GM23338 (cell line): ENCODE data around the gene C12orf42. TPM values are rescaled to one million over a fixed set of nuclear protein-coding genes. Genes with fewer than 3 reads are reported as not detected.
A peak's percentile ranks its signal among the peaks of the same experiment; 100 is the strongest.

Experiments
- ATAC-seq: fragments of 200-7000 bp; cut with Tn5 transposase; 3 replicates; pipeline ENCODE4 v1.9.1; 2020
- DNase-seq: peaks from one replicate; pipeline ENCODE4 v3.0.0-alpha.2; 2015; ENCODE audit warnings: low spot score
- H2AFZ ChIP-seq: fragments of 200-600 bp; sonication (generic); 2 replicates; pipeline ENCODE4 v1.8.0; 2016; ENCODE audit warnings: antibody characterized with exemption, mild to moderate bottlenecking, moderate library complexity
- H3F3A ChIP-seq: fragments of 200-600 bp; sonication (generic); replicated peaks from 2 replicates; pipeline ENCODE4 v1.8.0; 2017; ENCODE audit warnings: antibody characterized with exemption, mixed run types, low read depth
- H3K27ac ChIP-seq: fragments of 200-600 bp; sonication (generic); 2 replicates; pipeline ENCODE4 v1.6.1; 2016; ENCODE audit warnings: low read depth
- H3K27me3 ChIP-seq: fragments of 200-600 bp; sonication (generic); 2 replicates; pipeline ENCODE4 v1.8.0; 2016; ENCODE audit warnings: mild to moderate bottlenecking, mixed run types, moderate library complexity; ENCODE audit not compliant: insufficient read depth
- H3K36me3 ChIP-seq: fragments of 200-600 bp; sonication (generic); 2 replicates; pipeline ENCODE4 v1.8.0; 2016; ENCODE audit warnings: mild to moderate bottlenecking; ENCODE audit not compliant: insufficient read depth
- H3K4me1 ChIP-seq: fragments of 200-600 bp; sonication (generic); 2 replicates; pipeline ENCODE4 v1.8.0; 2016; ENCODE audit warnings: mild to moderate bottlenecking, moderate library complexity; ENCODE audit not compliant: insufficient read depth
- H3K4me2 ChIP-seq: fragments of 200-600 bp; sonication (generic); 2 replicates; pipeline ENCODE4 v1.7.1; 2017; ENCODE audit warnings: mixed run types
- H3K4me3 ChIP-seq: fragments of 200-600 bp; sonication (generic); 2 replicates; pipeline ENCODE4 v1.6.1; 2016; ENCODE audit warnings: mixed run types
- H3K79me2 ChIP-seq: fragments of 200-600 bp; sonication (generic); replicated peaks from 2 replicates; pipeline ENCODE4 v1.8.0; 2017; ENCODE audit warnings: mild to moderate bottlenecking; ENCODE audit not compliant: insufficient read depth
- H3K9me2 ChIP-seq: fragments of 200-600 bp; sonication (generic); 2 replicates; pipeline ENCODE4 v1.8.0; 2017; ENCODE audit not compliant: insufficient read depth
- H4K20me1 ChIP-seq: fragments of 200-600 bp; sonication (generic); replicated peaks from 2 replicates; pipeline ENCODE4 v1.8.0; 2017; ENCODE audit warnings: mild to moderate bottlenecking; ENCODE audit not compliant: insufficient read depth
- H3K27ac Mint-ChIP-seq: 2 replicates; pipeline ENCODE4 v1.8.0; 2020; ENCODE audit warnings: inconsistent platforms, mild to moderate bottlenecking, moderate library complexity, mixed read lengths
- H3K27me3 Mint-ChIP-seq: 3 replicates; pipeline ENCODE4 v1.8.0; 2022; ENCODE audit warnings: low read depth, mild to moderate bottlenecking, moderate library complexity, mixed read lengths, inconsistent platforms; ENCODE audit not compliant: insufficient read depth, poor library complexity
- H3K36me3 Mint-ChIP-seq: 3 replicates; pipeline ENCODE4 v1.8.0; 2021; ENCODE audit warnings: low read depth, mild to moderate bottlenecking, inconsistent platforms, moderate library complexity, mixed read lengths
- H3K4me1 Mint-ChIP-seq: 3 replicates; pipeline ENCODE4 v1.8.0; 2020; ENCODE audit warnings: mild to moderate bottlenecking, inconsistent platforms, mixed read lengths
- H3K4me3 Mint-ChIP-seq: 3 replicates; pipeline ENCODE4 v1.8.0; 2021; ENCODE audit warnings: moderate library complexity, mild to moderate bottlenecking, inconsistent platforms, mixed read lengths
- H3K9me3 Mint-ChIP-seq: 3 replicates; pipeline ENCODE4 v1.8.0; 2020; ENCODE audit warnings: moderate library complexity, mild to moderate bottlenecking, inconsistent platforms, mixed read lengths
- CREB1 ChIP-seq: fragments of 250-450 bp; sonication (Bioruptor Pico); IDR thresholded peaks from 2 replicates; pipeline ENCODE4 v1.5.0; 2020; ENCODE audit warnings: low read depth, mild to moderate bottlenecking, moderate library complexity
- CTCF ChIP-seq, 2 experiments: fragments of 200-600 bp in 1 of 2; sonication (generic) in 1 of 2; conservative IDR thresholded peaks; 2 replicates each; pipeline versions ENCODE4 v1.5.1 to v1.6.1; 2016 to 2017; ENCODE audit warnings: antibody characterized with exemption in 2 of 2, low read depth in 2 of 2, mild to moderate bottlenecking in 2 of 2, moderate library complexity in 1 of 2
- EZH2phosphoT487 ChIP-seq: fragments of 200-600 bp; sonication (generic); IDR thresholded peaks from one replicate; pipeline ENCODE4 v1.8.1; 2018; ENCODE audit warnings: antibody characterized with exemption; ENCODE audit not compliant: unreplicated experiment
- POLR2AphosphoS5 ChIP-seq: IDR thresholded peaks from 2 replicates; pipeline ENCODE4 v1.6.1; 2016; ENCODE audit warnings: antibody characterized with exemption, low read depth
- REST ChIP-seq: IDR thresholded peaks from one replicate; pipeline ENCODE4 v1.6.1; 2018; ENCODE audit warnings: antibody characterized with exemption; ENCODE audit not compliant: unreplicated experiment
- STAT1 ChIP-seq: IDR thresholded peaks from one replicate; pipeline ENCODE4 v1.6.1; 2016; ENCODE audit warnings: antibody characterized with exemption; ENCODE audit not compliant: unreplicated experiment
- ZNF114 ChIP-seq: fragments of 250-450 bp; sonication (Bioruptor Pico); IDR thresholded peaks from 2 replicates; pipeline ENCODE4 v1.5.0; 2020; ENCODE audit warnings: mild to moderate bottlenecking, moderate library complexity
- ZNF462 ChIP-seq: fragments of 250-450 bp; sonication (Bioruptor Pico); IDR thresholded peaks from 2 replicates; pipeline ENCODE4 v1.5.0; 2020; ENCODE audit warnings: mild to moderate bottlenecking, moderate library complexity
- polyA plus RNA-seq: library from polyadenylated mRNA; unstranded; fragments of >200 nt; fragmentation: Nextera tagmentation; extraction: Ambion mirVana; gene quantifications from 2 replicates; pipeline ENCODE4 v1.2.1, GENCODE V29; 2016
- total RNA-seq: library from RNA; depleted of rRNA; stranded (reverse); fragments of >200 nt; shearing (Covaris generic); gene quantifications from 2 replicates; pipeline ENCODE4 v1.2.3, GENCODE V29; 2014

C12orf42 gene
- total and polyA plus RNA-seq, 2 experiments from 2014 or later, result 0.45 TPM; not detected in 1

- H3F3A ChIP-seq, result no peaks in the 10 kb centered on the region
- H3K27ac Mint-ChIP-seq, result no peak overlapping the region
- ATAC-seq (no peak), DNase-seq (no peak)
- no peak overlapping the region for H3K27ac ChIP-seq
- no peak overlapping the region for H3K4me2 ChIP-seq
- no peaks in the 10 kb centered on the region for H3K36me3 Mint-ChIP-seq
- H3K9me2 ChIP-seq, result peaks cover 8% of the 10 kb centered on the region; the same call in 1 of the 2 replicates
- H3K36me3 ChIP-seq, result no peaks in the 10 kb centered on the region
- peaks cover 3% of the 10 kb centered on the region for H3K27me3 Mint-ChIP-seq
- H3K4me3 ChIP-seq, result no peak overlapping the region
- H3K9me3 Mint-ChIP-seq, result no peaks in the 10 kb centered on the region; the same call in 2 of the 3 replicates
- H3K79me2 ChIP-seq, result no peaks in the 10 kb centered on the region
- no peak for TF ChIP-seq CREB1 (CRISPR knock-in tag)
- no peak for TF ChIP-seq POLR2AphosphoS5
- no peak for TF ChIP-seq REST
- no peak for TF ChIP-seq EZH2phosphoT487
- no peak for TF ChIP-seq ZNF114 (CRISPR knock-in tag)
- no peak overlapping the region for H3K4me3 Mint-ChIP-seq
- H3K4me1 Mint-ChIP-seq, result no peaks in the 10 kb centered on the region; the same call in 2 of the 3 replicates
- H4K20me1 ChIP-seq, result no peaks in the 10 kb centered on the region
- H3K27me3 ChIP-seq, result no peaks in the 10 kb centered on the region
- H3K4me1 ChIP-seq, result no peaks in the 10 kb centered on the region
- no peak overlapping the region for H2AFZ ChIP-seq
Observed at GRCh38 chr12:103354403-103354802, 141.4 kb downstream of the C12orf42 start.

GRCh38 chr12:103353913-103354312 lies 141.9 kb downstream of the C12orf42 start:
- DNase-seq (no peak), ATAC-seq (no peak)
- peaks cover 8% of the 10 kb centered on the region; the same call in 1 of the 2 replicates for H3K9me2 ChIP-seq
- no peak overlapping the region for H3K4me3 Mint-ChIP-seq
- H3K27me3 ChIP-seq, result no peaks in the 10 kb centered on the region
- no peaks in the 10 kb centered on the region for H3K4me1 ChIP-seq
- H3K36me3 Mint-ChIP-seq, result no peaks in the 10 kb centered on the region
- peak overlapping the region; percentile 47; the same call in 1 of the 2 replicates for H2AFZ ChIP-seq
- no peak overlapping the region for H3K4me2 ChIP-seq
- H3K79me2 ChIP-seq, result no peaks in the 10 kb centered on the region
- no peaks in the 10 kb centered on the region for H3K36me3 ChIP-seq
- peaks cover 3% of the 10 kb centered on the region for H3K27me3 Mint-ChIP-seq
- no peaks in the 10 kb centered on the region for H4K20me1 ChIP-seq
- H3F3A ChIP-seq, result no peaks in the 10 kb centered on the region
- H3K4me3 ChIP-seq, result no peak overlapping the region
- H3K27ac ChIP-seq, result no peak overlapping the region
- no peak overlapping the region for H3K27ac Mint-ChIP-seq
- H3K4me1 Mint-ChIP-seq, result no peaks in the 10 kb centered on the region; the same call in 2 of the 3 replicates
- no peaks in the 10 kb centered on the region; the same call in 2 of the 3 replicates for H3K9me3 Mint-ChIP-seq
- no peak for TF ChIP-seq STAT1
- TF ChIP-seq EZH2phosphoT487, result no peak
- no peak for TF ChIP-seq ZNF462 (CRISPR knock-in tag)
- TF ChIP-seq POLR2AphosphoS5, result no peak
- TF ChIP-seq ZNF114 (CRISPR knock-in tag), result no peak
- no peak for TF ChIP-seq CTCF (conservative IDR thresholded peaks at IDR 0.05; ENCODE audit: low read depth in 2 of 2)
